ENCODE measurements around the gene OCA2.

The OCA2 gene

DNA sequence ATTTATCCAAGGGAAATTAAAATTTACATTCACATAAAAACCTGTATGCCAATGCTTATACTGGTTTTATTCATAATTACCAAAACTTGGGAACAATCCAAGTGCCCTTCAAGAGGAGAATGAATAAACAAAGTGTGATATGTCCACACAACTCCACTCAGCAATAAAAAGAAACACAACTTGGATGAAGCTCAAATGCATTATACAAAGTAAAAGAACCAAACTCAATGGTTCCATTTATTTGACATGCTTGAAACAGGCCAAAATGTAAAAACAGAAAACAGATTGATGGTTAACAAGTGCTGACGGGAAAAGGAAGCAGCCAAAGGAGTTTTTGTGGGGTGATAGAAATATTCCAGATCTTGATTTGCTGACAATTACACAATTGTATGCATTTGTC lies 23.5 kb downstream of the OCA2 start:
- no peak for DNase-seq

DNA sequence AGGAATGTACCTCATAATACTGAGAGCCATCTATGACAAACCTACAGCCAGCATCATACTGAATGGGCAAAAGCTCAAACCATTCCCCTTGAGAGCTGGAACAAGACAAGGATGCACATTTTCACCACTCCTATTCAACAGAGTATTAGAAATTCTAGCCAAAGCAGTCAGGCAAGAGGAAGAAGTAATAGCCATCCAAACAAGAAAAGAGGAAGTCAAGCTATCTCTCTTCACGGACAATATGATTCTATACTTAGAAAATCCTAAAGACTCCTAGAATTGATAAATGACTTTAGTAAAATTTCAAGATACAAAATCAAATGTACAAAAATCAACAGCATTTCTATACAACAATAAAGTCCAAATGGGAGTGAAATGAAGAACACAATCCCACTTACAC lies 30.2 kb downstream of the OCA2 start:
- no peak for DNase-seq

DNA sequence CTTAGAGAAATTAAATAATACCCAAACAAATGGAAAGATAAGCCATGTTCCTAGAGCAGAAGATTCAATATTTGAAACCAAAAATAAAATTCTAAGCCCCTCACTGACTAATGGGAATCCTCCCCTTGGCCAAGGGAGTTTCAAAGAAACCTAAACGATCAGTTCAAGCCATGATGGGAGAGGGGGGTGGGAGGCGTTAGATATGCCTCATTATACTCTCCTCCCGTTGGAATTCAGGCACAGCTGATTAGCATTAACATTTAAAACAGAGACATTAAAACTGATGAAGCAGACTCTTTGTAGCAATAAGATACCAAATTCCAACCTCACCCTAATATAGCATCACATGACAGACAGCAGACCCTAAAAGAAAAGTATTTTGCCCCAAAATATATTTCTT lies 32.9 kb downstream of the OCA2 start:
- no peak for DNase-seq

DNA sequence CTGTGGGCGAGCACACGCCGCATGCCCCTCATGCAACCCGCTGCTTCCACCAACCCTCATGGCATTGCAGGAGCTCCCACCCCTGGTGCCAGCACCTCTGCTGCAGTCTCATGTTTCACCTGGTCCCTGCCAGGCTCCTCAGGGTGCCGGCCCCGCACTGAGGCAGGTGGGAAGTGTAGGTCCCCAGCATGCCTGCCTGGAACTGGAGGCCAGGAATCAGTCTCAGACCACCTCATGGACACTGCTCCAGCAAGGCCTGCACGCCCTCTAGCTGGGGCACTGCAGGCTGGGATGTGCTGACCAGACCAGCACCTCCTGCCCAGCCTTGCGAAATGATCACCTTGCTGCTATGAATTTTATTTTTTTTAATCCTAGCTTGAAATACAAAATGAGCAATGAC lies 39.1 kb downstream of the OCA2 start:
- DNase-seq = no peak

DNA sequence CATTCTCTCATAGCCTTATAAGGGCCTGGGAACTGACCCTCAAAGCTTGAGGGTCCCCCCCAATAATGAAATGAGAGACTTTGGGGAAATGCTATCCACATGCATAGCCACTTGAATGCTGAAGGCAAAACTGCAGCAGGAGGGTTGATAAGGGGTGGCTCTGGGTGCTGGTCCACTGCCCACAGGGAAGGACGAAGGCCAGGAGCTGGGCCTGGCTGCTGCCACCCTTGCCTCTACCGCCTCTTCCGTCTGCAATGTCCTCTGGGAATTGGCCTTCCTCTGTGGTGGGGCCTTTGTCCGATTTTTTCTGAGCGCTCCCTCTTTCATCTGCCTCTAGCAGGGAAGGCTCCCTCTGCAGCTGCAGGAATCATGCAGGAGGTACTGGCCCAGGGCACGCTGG lies 41.0 kb downstream of the OCA2 start:
- no peak for DNase-seq

DNA sequence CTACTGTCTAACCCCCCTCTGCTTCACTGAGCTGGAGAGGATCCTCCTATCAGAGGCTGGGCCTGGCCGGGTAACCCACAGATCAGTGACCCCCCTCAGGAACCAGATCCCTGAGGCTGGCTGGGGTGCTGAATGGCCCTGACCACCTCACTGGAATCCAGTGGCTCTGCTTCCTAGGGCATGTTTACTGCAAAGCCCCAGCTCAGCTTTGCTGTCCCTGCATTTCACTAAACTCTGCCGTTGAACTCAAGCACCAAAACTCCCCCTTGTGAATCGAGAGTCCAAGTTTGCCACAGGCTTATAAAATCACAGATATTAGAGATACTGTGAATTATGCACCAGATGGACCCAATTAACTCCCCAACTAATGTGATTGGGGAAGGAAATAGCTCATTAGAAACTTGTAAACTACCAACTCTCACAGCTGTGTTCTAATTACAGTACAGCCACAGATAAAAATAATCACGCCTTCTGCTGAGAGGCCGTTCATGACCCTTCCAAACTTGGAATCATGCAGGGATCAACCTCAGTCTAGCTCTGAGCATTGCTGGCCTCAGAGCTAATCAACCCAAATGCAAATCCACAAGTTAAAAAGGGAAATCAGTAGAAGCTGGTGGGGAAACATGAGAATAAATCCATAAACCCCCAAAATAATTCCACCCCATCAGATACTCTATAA lies 47.0 kb downstream of the OCA2 start:
- no peak for DNase-seq

DNA sequence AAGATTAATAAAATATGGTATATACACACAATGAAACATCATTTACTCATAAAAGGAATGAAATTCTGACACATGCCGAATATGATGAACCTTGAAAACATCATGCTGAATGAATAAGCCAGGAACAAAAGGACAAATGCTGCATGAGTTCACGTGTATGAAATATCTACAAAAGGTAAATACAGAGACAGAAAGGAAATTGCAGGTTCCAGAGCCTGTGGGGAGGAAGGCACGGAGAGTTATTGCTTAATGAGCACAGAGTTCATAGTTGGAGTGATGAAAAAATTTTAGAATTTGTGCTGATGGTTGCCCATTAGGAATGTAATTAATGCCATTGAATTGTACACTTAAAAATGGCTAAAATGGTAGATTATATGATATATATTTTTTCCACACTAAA lies 49.5 kb downstream of the OCA2 start:
- no peak for DNase-seq

DNA sequence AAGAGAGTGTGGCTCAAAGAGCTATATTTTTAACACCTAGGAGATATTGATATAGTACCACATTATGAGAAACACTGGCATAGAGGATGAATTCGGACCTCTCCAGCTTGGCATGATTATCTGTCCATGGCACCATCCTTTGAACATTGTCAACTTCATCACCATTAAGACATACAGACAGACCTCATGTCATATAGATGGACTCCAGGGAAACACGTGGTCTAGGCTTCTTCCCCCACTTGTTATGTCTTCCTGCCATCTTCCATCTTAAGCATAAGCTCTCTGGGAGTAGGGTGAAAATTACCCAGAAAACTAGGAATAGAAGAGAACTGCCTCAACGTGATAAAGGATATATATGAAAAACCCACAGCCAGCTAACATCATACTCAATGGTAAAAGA lies 51.8 kb downstream of the OCA2 start:
- no peak for DNase-seq

DNA sequence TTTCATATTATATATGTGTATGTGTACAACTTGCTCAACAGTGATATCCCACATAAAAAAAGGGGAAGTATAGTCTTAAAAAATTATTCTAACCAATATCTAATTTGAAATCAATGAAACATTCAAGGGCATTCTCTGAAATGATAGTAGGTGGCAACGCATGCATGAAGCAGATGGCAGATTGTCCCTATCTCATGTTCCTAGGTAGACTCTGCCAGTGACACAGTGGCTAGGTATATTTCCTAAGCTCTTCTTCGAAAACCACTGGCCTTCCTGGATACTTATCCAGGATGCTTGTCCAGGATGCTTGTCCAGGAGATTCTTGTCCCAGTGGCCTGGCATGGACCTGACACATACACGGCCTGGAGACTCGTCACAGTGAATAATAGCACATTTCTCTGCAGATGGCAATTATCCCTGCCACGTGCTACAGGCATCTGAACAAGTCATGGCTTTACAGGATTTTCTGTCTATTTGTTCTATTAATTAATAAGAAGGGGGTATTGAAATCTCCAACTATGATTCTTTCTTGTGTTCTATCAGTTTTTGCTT lies 54.9 kb downstream of the OCA2 start:
- no peak for DNase-seq

DNA sequence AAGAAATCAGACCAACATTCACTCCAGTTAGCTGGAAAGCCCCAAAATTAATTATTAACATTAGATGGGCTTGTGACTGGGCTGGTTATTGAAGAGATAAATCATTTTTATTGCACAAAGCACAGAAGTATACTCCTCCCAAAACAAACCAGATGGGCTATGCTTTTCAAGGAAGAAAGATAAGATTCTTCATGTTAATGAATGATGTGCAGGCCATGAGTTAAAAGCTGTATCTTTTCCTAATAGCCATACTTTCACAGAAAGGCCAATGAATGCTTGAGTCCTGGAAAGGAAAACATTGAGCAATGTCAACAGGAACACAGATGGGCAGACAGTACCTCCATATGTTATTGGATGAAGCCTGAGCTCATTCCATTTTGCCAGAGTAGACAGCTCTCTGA lies 55.4 kb downstream of the OCA2 start:
- DNase-seq = no peak

DNA sequence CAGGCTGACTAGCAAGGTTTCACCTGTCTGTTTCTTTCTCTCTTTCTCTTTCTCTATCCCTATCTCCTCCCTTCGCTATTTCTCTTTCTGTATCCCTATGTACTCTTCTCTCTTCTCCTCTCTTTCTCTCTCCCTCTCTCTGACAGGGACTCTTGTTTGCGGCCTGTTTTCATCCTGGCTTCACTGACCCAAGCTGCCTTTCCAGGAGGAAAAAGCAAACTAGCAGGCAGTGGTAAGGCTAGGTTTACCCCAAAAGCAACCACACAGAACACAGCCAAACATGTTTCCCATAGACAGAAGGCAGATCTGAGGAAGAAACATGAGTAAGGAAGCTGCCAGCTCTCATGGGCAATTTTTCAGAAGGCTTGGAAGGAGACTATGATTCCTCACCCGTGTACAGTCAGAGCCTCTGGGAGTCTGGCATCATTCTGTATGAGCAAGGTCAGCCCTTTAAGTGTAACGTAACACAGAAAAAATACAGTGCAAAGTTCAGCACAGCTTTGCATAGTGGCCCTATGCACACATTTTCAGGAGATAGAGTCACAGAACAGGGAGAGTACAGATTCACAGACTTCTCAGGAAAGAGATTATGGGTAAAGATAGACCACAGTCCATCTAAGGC lies 61.0 kb downstream of the OCA2 start:
- DNase-seq = no peak

DNA sequence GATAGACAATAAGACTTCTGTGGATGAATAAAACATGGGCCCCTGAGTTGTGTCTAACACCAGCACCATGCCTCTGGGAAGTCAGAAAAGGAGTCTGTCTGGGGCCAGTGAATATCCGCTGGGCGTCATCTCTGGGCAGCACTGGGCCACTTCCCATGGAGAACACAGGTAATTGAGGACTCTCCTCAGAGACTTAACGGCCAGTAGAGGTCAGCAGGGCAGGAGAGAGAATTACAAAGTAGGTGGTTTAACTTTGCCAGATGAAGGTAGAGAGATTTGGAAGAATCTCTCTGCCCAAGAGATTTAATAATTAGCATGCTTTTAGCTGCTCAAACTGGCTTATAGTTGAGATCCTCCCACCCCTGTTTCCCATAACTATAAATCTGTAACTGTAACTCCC lies 65.7 kb downstream of the OCA2 start:
- no peak for DNase-seq

DNA sequence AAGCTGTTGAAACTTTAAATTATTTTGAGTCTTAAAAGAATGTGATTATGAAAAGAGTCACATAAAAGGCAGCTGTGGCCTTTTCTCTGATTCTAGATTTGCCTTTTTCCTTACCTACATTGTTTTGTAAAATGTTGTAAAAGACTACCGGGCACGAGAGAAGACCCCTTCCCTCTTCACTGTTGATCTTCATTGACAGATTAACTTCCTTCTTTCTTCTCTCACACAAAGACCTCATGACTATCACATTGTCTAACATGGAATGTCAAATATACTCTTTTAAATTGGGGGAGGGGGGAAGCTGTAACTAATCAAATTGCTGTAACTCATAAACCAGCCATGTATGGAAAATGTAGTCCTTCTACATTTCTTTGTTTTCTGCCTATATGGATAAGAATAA lies 68.3 kb downstream of the OCA2 start:
- no peak for DNase-seq

DNA sequence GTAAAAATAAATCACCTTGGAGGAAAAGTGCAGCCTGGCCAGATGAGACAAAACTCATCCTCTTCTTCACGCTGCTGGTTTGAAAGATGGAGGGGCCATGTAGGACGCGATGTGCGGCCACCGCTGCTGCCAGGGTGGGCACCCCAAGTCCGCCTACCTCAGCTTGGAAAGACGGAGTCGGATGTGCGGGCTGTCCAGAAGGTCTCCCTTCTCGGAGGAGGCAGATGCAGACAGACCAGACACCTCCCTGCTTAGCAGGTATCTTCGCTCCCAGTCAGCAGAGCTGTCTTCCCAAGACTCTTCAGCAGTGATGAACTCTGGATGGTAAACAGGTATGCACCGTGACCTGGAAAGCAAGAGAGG lies 71.4 kb downstream of the OCA2 start:
- no peak for DNase-seq

DNA sequence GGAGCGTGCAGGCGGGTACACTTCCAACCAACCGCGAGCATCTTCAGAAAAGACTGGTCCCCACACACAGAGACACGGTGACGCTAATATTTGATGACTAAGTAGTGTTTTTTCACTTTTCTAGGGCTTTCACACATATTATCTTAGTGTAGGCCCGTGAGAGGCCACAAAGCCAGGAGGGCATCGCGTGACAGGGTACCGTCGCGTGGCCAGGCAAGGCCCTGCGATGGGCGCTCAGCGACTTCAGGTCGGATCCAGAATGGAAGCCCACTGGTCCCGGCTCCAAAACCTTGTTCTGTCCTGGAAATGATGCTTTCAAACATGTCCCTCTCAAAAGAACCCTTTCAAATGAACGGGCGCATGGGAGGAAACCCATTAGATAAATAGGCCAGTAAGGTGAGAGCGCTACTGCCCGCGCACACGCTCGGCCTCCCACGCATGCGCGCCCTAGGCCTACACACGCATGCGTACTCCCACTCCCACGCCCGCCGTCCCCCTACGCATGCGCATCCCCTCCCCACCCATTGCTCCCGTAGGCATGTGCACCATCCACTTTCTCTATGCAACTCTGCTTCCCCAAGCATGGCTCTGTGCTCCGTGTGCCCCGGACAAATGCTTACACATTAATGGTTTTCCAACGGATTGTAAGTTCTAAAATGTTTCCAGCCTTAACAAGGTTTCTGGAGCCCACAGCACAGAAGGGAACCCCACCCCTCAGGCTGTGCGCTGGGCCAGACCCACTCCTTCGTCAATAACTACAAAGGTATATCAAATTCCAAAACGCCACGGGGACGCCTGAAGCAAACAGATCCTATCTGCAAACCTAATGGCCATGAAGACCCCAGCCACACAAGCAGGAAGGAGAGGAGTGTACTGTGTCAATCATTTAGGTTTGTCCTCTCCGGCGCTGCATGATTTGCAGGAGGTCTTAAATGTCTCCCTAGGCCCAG lies 72.1 kb downstream of the OCA2 start:
- DNase-seq = no peak

DNA sequence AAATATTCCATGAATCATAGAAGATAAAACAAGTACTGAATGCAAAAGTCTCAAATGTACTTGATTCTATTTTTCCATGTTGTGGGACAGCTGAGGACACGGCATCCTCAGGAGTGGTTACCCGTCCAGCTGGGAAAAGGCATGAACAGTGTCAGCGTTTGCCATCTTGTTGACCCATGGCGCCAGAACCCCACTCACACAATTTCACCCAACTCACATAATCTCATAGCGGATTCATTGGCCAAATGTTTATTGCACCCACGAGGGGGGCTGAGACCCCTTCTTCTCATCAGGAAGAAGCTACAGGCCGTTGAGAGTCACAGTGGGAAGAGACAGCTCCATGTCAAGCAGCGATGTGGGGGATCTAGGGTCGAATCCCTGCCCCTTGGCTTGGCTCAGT lies 72.9 kb downstream of the OCA2 start:
- no peak for DNase-seq

DNA sequence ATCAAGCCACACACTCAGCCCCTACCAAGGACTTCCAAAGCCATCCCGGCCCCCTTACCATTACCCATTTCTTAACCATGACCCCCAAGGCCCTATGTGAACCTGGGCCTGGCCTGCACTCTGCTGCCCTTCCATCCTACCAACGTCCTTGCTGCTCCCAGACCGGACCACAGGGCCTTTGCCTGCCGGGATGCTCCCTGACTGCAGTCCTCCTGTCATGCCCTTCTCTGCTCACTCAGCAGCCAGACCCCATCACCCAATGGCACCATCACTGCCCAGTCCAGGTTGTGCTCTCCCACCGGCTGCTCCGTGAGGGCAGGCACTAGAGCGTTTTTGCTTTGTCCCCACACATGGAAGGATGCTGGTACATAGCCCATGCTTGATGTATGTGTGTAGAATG lies 73.7 kb downstream of the OCA2 start:
- DNase-seq = no peak

DNA sequence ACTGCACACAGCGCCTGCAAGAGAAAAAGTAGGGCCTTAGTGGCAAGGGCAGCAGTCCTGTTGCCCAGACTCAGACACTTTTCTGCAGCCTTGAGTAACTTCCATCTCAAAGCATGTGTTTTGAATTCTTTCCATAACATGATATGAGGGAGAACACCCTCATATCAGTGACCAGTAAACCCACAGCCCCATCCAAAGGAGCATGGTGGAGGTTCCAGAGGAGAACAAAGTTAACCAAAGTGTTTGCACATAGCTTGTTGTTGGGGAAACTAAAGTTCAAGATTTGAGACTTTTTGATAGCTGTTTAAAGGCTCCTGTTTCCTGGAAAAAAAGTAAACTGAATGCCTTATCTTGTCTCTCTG lies 74.2 kb downstream of the OCA2 start:
- no peak for DNase-seq

DNA sequence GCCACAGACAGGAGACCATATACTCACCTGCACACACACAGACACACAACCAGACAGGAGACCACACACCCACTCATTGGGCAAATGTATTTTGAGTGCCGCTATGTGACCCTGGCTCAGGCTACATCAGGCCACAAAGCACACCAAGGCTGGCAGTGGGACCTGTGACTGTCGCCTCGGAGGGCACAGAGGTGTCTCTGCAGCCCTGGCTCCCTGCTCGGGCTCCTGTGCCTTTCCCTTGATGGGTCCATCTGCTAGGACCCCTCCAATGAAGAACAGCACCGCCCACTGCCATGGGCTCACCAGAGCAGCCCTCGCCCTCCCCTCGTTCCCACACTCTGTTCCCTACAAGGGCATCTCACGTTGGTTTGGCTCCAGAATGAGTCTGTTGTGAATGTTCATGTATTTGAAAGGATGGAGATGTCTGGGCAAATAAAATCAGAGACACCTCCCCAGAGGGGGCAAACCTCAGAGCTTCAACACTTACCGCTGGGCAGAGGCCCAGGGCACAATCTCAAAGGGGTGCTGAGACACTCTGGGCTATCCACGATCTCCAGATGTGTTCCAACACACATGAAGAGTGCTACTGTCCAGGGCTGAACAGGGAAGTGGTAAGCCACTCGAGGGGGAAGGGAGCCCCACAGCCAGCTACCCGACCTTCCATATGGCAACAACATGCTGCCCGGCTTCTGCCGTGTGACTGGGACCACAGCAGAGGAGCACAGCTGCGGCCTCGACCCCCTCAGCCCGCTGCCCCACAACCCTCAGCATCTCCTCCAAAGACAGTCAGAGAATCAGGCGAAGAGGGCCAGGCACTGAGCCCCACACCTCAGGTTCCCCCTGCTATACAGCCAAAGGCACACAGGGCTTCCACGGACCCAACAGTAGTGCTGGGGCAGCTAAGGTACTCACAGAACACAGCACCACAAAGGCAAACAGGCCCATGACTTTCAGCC lies 74.9 kb downstream of the OCA2 start:
- no peak for DNase-seq

DNA sequence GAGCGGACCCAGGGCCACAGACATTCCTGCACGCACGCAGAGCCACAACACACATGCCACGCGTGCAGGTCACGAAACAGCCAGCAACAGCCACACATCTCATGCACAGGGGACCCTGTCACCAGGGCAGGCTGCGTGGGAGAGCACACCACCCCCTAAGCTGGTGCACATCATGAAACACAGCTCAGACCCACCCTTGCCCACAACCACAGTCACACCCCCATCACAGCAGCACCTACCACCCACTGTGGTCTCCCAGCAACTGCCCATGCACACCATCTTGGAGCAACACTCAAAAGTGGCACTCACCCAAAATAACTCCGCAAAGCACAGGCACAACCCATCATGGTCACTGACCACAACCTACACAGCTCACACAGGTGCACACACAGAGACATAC lies 75.7 kb downstream of the OCA2 start:
- DNase-seq = no peak

DNA sequence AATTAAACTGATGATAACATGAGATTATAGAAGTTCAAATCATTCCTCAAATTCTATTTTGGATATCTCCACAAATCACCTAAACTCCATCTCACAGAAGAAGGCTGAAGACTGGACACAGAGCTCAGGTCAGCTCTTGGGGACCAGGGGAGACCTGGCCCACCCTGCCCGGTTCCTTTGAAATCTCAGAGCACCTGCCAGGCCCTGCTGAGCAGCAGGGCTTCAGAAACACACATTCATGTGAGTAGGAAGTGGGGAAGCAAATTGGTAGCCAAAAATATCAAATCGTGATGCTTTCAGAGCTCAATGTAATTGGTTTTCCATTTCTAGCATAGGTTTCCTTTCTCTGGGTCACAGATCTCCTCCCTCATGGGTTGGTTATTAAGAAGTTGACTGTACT lies 76.2 kb downstream of the OCA2 start:
- DNase-seq = no peak

DNA sequence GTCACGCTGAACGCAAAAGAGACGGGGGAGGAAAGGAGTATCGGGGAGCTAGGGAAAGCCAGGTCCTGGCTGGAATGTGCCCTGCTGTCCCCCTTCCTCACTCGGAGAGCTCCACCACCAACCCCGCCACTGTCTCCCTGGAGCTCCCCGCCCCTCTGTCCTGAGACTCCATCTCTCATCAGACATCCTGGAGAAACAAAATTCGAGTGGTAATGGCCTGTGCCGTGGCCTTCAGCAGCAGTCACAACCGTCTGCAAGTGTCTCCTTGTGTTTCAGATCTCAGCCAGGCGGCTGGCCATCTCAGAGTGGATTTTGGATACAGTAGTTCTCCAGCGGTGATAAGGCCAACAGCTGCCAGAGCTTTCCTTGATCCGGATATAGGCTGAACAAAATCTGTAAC lies 76.9 kb downstream of the OCA2 start:
- DNase-seq = no peak
